ENCODE data around the gene BBS2.

BBS2 gene

DNA sequence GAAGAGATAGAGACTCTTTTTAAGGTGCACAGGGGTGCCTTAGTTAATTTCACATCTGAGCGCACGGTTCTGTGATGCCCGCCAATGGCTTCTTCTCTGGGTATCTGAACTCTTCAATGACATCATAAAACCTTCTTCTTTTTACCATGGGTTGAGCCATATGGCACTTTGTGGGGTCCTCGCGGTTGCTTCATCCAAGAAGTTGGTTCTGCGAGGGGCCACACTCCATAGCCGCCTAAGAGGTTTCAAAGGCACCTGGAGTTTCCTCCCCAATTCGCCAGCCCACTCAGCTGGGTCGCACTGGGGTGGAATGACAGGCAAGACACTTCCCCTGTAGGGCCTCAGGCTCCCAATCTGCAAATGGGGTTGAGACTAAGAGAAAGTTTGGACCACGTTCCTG is 34.6 kb upstream of the BBS2 start:
- no peak for DNase-seq (ENCODE audit: low read depth)
- H3K4me3 ChIP-seq (ENCODE audit: control insufficient read depth, low read depth, low read length) = no peak overlapping the region
- TF ChIP-seq, protein P1, sequence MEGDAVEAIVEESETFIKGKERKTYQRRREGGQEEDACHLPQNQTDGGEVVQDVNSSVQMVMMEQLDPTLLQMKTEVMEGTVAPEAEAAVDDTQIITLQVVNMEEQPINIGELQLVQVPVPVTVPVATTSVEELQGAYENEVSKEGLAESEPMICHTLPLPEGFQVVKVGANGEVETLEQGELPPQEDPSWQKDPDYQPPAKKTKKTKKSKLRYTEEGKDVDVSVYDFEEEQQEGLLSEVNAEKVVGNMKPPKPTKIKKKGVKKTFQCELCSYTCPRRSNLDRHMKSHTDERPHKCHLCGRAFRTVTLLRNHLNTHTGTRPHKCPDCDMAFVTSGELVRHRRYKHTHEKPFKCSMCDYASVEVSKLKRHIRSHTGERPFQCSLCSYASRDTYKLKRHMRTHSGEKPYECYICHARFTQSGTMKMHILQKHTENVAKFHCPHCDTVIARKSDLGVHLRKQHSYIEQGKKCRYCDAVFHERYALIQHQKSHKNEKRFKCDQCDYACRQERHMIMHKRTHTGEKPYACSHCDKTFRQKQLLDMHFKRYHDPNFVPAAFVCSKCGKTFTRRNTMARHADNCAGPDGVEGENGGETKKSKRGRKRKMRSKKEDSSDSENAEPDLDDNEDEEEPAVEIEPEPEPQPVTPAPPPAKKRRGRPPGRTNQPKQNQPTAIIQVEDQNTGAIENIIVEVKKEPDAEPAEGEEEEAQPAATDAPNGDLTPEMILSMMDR (IDR thresholded peaks at IDR 0.05; ENCODE audit: control insufficient read depth, insufficient read depth, low read depth, low read length, missing control alignments) = no peak

DNA sequence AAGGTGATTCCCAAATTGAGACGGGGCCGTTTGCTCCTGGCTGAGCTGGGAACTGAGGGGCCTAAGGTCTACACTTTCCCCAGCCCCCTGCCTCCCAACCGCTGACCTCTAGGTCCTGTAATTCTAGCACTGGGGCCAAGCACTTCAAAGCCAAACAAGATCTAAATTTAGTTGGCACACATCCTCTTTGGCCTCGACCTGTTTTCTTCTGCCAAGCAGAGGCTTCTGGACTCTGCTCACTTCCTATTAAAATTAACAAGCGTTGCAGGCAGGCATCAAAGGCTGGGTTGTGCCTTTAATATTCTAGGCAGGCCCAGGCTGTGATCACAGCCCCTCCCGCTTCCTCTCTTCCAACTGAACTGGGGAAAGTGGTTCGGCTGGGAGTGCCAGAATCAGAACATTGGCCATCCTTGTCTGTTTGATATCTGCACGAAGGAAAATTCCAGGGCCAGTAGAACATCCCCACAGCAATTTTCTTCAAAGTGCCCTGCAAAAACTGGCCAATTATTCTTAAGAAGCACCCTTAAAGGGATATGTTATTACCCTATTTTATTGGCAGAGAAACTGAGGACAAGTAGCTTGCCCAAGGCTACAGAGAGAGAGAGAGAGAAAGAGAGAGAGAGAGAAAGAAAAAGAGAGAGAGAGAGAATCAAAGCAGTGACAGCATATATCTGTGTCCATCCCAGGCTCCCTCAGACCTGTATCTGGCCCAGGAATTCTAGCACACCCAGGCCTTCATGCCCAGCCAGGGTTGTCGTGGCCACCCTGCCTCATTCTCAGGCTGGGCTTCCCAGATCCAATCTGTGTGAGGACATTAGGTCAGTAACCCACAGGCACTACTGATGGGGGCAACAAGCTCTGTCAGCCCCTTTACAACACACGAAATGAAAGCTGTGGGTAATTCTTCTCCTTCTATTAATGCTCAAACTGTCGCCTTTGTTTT is 32.2 kb upstream of the BBS2 start:
- TF ChIP-seq, protein P1 (IDR thresholded peaks at IDR 0.05; ENCODE audit: control insufficient read depth, insufficient read depth, low read depth, low read length, missing control alignments) = no peak
- DNase-seq (ENCODE audit: low read depth) = no peak
- no peak overlapping the region for H3K4me3 ChIP-seq (ENCODE audit: control insufficient read depth, low read depth, low read length)

DNA sequence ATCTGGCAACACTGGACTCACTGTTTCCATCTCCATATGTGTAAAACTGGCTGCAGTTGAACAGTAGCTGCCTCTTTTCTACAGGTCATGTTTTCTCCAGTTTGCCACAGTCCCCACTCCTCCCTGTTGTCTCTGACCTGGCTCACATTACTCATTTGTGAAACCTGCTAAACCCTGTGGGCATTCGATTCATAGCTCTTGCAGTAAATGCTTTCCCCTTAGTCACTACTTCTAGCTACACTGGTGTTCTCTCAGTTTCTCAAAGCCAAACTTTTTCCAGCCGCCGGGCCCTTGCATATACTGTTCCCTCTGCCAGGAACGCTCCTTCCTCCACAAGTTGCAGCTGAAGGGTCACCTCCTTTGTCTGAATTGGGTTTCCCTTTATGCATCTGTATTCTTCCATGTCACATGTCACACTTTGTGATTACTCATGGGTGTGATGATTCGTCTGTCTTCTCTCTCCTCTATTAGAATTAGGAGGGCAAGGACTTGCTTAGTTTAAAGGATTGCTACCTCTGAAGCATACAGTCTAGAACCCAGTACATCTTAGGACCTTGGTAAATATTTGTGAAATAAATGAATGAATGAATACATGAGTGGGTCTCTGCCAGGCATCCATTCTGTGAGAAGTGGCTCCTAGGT is 30.0 kb upstream of the BBS2 start:
- no peak overlapping the region for H3K4me3 ChIP-seq (ENCODE audit: control insufficient read depth, low read depth, low read length)
- TF ChIP-seq, protein P1 (IDR thresholded peaks at IDR 0.05; ENCODE audit: control insufficient read depth, insufficient read depth, low read depth, low read length, missing control alignments) = no peak
- no peak for DNase-seq (ENCODE audit: low read depth)

DNA sequence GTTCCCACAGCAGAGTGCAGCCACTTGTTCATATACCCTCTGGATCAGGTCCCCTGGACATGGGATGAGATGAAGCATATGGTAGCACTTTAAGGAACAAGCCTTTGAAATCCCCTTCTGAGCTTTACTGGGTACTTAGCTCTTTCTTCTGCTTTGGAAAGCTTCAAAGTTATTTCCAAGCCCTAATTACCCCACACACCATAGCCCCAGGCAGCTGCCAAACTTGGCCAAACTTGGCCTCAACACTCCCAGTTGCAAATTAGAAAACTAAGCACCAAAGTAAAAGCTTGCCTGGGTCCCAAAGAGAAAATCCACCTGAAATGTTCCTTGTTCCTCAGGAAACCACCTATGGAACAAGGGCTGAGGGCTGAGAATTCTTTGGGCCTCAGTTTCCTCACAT is 29.3 kb upstream of the BBS2 start:
- no peak for DNase-seq (ENCODE audit: low read depth)
- TF ChIP-seq, protein P1 (IDR thresholded peaks at IDR 0.05; ENCODE audit: control insufficient read depth, insufficient read depth, low read depth, low read length, missing control alignments) = no peak
- H3K4me3 ChIP-seq (ENCODE audit: control insufficient read depth, low read depth, low read length) = no peak overlapping the region

DNA sequence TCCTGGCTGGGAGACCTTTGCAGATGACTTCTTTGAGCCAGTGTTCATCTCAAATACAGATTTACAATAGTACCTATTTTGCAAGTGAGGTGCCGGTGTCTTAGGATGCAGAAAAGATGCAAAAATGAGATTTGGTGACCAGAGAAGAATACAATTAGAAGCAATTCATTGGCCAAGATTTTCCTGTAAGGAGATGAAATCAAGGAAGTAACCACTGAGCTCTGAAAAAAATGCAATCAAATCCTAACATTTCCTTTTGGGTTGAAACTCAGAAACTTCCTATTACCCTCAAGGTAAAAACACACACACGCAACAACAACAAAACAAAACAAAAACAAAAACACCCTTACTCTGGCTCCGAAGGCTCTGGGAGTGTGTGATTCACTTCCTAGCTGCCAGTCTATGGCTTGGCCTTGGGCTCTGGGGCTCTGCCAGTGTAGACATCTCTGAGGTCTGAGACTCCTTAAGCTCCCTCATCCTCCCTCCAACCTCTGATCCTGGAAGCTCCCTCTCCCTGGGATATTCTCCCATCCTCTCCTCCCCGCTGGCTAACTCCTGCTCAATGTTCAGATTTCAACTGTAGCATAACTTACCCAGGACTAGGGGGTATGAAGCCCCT is 28.2 kb upstream of the BBS2 start:
- no peak for DNase-seq (ENCODE audit: low read depth)
- TF ChIP-seq, protein P1 (IDR thresholded peaks at IDR 0.05; ENCODE audit: control insufficient read depth, insufficient read depth, low read depth, low read length, missing control alignments) = no peak
- no peak overlapping the region for H3K4me3 ChIP-seq (ENCODE audit: control insufficient read depth, low read depth, low read length)

DNA sequence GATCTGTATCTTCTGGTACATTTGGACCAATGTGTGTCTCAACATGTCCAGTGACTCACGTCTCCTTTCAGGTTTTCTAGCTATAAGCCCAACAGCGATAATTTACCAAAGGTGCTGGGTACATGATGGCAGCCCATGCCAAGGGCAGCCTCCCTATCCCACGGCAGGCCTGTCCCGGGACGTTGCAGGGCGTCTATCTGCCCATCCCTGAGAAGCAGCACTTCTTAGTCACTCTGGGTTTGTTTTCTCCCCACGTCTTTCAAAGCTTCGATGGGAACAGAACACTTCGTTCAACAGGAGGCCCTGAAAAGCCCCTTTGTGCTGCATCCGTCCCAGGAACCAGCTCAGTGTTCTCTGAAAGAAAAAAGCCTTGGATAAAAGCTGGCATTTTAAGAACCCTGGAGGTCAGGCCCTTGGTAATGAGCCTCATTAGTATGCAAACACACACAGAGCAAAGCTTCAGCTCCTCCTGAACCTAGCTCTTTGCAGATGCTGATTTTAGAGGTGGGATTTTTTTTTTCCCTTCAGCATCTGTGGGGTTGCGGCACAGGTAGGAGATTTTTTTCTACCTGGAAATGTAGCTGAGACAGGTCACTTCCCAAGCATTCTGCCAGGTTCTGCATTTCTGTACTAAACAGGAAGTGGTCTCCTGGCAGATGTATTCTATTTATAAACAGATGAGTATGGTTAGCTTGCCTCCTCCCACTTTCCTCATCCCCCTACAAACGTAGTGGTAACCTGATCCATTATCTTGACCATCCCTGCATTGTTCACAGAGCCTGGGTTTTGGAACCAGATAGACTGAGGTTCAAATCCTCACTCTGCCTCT is 27.5 kb upstream of the BBS2 start:
- peak; percentile 10 for DNase-seq (ENCODE audit: low read depth)
- TF ChIP-seq, protein P1 (IDR thresholded peaks at IDR 0.05; ENCODE audit: control insufficient read depth, insufficient read depth, low read depth, low read length, missing control alignments) = no peak

More for the DNA sequence above, 27.5 kb upstream of the BBS2 start:
- no peak overlapping the region for H3K4me3 ChIP-seq (ENCODE audit: control insufficient read depth, low read depth, low read length)
